HepG2 (cell line): ENCODE data around the gene CCDC154. TPM values are rescaled to one million over a fixed set of nuclear protein-coding genes. Genes with fewer than 3 reads are reported as not detected.

Experiments used
- AGO1 ChIP-seq: fragments of 200-400 bp; formaldehyde crosslinking; IDR thresholded peaks from 2 replicates; pipeline ENCODE4 v1.6.1; 2017; ENCODE audit warnings: mild to moderate bottlenecking, low read depth, low read length, moderate library complexity; ENCODE audit not compliant: poor library complexity, severe bottlenecking
- AKAP8 ChIP-seq: sonication (generic); formaldehyde crosslinking; IDR thresholded peaks from 2 replicates; pipeline ENCODE4 v1.5.1; 2020; ENCODE audit warnings: mild to moderate bottlenecking, missing genetic modification reagents
- DRAP1 ChIP-seq: IDR thresholded peaks from 2 replicates; pipeline ENCODE4 v1.6.1; 2016; ENCODE audit warnings: missing genetic modification reagents, missing compliant biosample characterization
- HOXA3 ChIP-seq: sonication (generic); formaldehyde crosslinking; IDR thresholded peaks from 2 replicates; pipeline ENCODE4 v1.5.0; 2020; ENCODE audit warnings: missing genetic modification reagents
- KLF9 ChIP-seq: IDR thresholded peaks from 2 replicates; pipeline ENCODE4 v1.6.1; 2016; ENCODE audit warnings: low read depth
- MAX ChIP-seq: IDR thresholded peaks from 2 replicates; pipeline ENCODE4 v1.6.1; 2012; ENCODE audit warnings: inconsistent platforms
- MEIS1 ChIP-seq: sonication (generic); formaldehyde crosslinking; IDR thresholded peaks from 2 replicates; pipeline ENCODE4 v1.9.0; 2021; ENCODE audit warnings: mild to moderate bottlenecking, missing genetic modification reagents, moderate library complexity, borderline replicate concordance
- NFATC3 ChIP-seq: sonication (generic); formaldehyde crosslinking; IDR thresholded peaks from 2 replicates; pipeline ENCODE4 v1.5.1; 2020; ENCODE audit warnings: mild to moderate bottlenecking, missing genetic modification reagents
- NFE2 ChIP-seq: sonication (generic); formaldehyde crosslinking; IDR thresholded peaks from 2 replicates; pipeline ENCODE4 v1.4.0; 2020; ENCODE audit warnings: missing genetic modification reagents
- NRL ChIP-seq: sonication (generic); formaldehyde crosslinking; IDR thresholded peaks from 2 replicates; pipeline ENCODE4 v1.5.0; 2020; ENCODE audit warnings: missing genetic modification reagents, mild to moderate bottlenecking, moderate library complexity, borderline replicate concordance
- SP5 ChIP-seq: IDR thresholded peaks from 2 replicates; pipeline ENCODE4 v1.6.1; 2016; ENCODE audit warnings: low read depth, borderline replicate concordance
- SRSF1 ChIP-seq: fragments of 200-400 bp; formaldehyde crosslinking; optimal IDR thresholded peaks from 2 replicates; pipeline ENCODE3; 2017; ENCODE audit warnings: mild to moderate bottlenecking, low read depth, low read length, moderate library complexity
- TBP ChIP-seq: sonication (generic); formaldehyde crosslinking; IDR thresholded peaks from 2 replicates; pipeline ENCODE4 v1.5.0; 2020; ENCODE audit warnings: missing genetic modification reagents
- TFAP4 ChIP-seq: sonication (generic); IDR thresholded peaks from 2 replicates; pipeline ENCODE4 v1.6.1; 2016; ENCODE audit warnings: low read depth, borderline replicate concordance
- ZBTB38 ChIP-seq: sonication (generic); formaldehyde crosslinking; IDR thresholded peaks from 2 replicates; pipeline ENCODE4 v1.5.1; 2020; ENCODE audit warnings: mild to moderate bottlenecking, missing genetic modification reagents
- ZBTB7A ChIP-seq: sonication (generic); formaldehyde crosslinking; IDR thresholded peaks from 2 replicates; pipeline ENCODE4 v1.8.0; 2022; ENCODE audit warnings: mild to moderate bottlenecking, missing genetic modification reagents
- ZFX ChIP-seq: sonication (generic); formaldehyde crosslinking; IDR thresholded peaks from 2 replicates; pipeline ENCODE4 v1.4.0; 2020; ENCODE audit warnings: mild to moderate bottlenecking, low read depth, missing genetic modification reagents, moderate library complexity
- ZNF280D ChIP-seq: sonication (generic); formaldehyde crosslinking; IDR thresholded peaks from 2 replicates; pipeline ENCODE4 v1.5.1; 2020; ENCODE audit warnings: mild to moderate bottlenecking, missing genetic modification reagents
- ZNF383 ChIP-seq: sonication (generic); formaldehyde crosslinking; IDR thresholded peaks from 2 replicates; pipeline ENCODE4 v1.4.0; 2020; ENCODE audit warnings: missing genetic modification reagents, mild to moderate bottlenecking, borderline replicate concordance
- ZNF432 ChIP-seq: sonication (generic); formaldehyde crosslinking; IDR thresholded peaks from 2 replicates; pipeline ENCODE4 v1.5.0; 2020; ENCODE audit warnings: missing genetic modification reagents, mild to moderate bottlenecking, borderline replicate concordance
- ZNF501 ChIP-seq: sonication (generic); formaldehyde crosslinking; IDR thresholded peaks from 2 replicates; pipeline ENCODE4 v1.5.1; 2020; ENCODE audit warnings: mild to moderate bottlenecking, moderate library complexity, missing genetic modification reagents
- ZNF576 ChIP-seq: sonication (generic); formaldehyde crosslinking; IDR thresholded peaks from 2 replicates; pipeline ENCODE4 v1.4.0; 2020; ENCODE audit warnings: mild to moderate bottlenecking, missing genetic modification reagents
- ZNF605 ChIP-seq: sonication (generic); formaldehyde crosslinking; IDR thresholded peaks from 2 replicates; pipeline ENCODE4 v1.8.0; 2022; ENCODE audit warnings: mild to moderate bottlenecking, missing genetic modification reagents
- ZSCAN5A ChIP-seq: sonication (generic); formaldehyde crosslinking; IDR thresholded peaks from 2 replicates; pipeline ENCODE4 v1.8.0; 2022; ENCODE audit warnings: mild to moderate bottlenecking, missing genetic modification reagents, borderline replicate concordance
- polyA plus RNA-seq, 8 experiments: library from polyadenylated mRNA; depleted of rRNA in 3 of 8; stranded (reverse) in 7 of 8; unstranded in 1 of 8; fragments of >200 nt; fragmentation: Illumina TruSeq in 4 of 8; extraction: Trizol in 4 of 8; gene quantifications; 2 replicates each; pipeline versions ENCODE4 v1.2.1 to v1.2.3, GENCODE V29; 2011 to 2016; ENCODE audit warnings: low read depth in 4 of 8, missing spikeins in 1 of 8, mixed read lengths in 1 of 8; ENCODE audit not compliant: insufficient read depth in 1 of 8
- total RNA-seq, 5 experiments: library from RNA; depleted of rRNA; stranded (reverse); fragments of >200 nt; fragmentation: Illumina TruSeq; extraction: Trizol; gene quantifications; 2 replicates each; pipeline ENCODE4 v1.2.3, GENCODE V29; 2016; ENCODE audit warnings: low read depth in 1 of 5

Gene CCDC154
- total and polyA plus RNA-seq, 2 of the 13 experiments (the other 11 are each of a cell fraction or from before 2014, with no cell fraction given) = 0.92 to 1.5 TPM

- TF ChIP-seq ZNF576 (CRISPR knock-in tag) (no peak), KLF9 (CRISPR knock-in tag) (no peak), NFATC3 (CRISPR knock-in tag) (no peak), SP5 (no peak), AKAP8 (CRISPR knock-in tag) (0 out of 2 replicates have a peak, but pooled peaks have one; percentile 7), ZFX (CRISPR knock-in tag) (peak; percentile 26; the same call in 1 of the 2 replicates), TFAP4 (no peak), ZBTB7A (CRISPR knock-in tag) (peak; percentile 50), NRL (CRISPR knock-in tag) (peak; percentile 68), ZNF383 (CRISPR knock-in tag) (no peak), ZNF280D (0 out of 2 replicates have a peak, but pooled peaks have one; percentile 58), ZSCAN5A (CRISPR knock-in tag) (no peak), ZNF432 (CRISPR knock-in tag) (no peak), ZNF501 (CRISPR knock-in tag) (peak; percentile 51; the same call in 1 of the 2 replicates), TBP (CRISPR knock-in tag) (no peak), MEIS1 (CRISPR knock-in tag) (no peak), NFE2 (CRISPR knock-in tag) (no peak), ZBTB38 (CRISPR knock-in tag) (peak; percentile 51), HOXA3 (CRISPR knock-in tag) (no peak; the same call in 1 of the 2 replicates), DRAP1 (no peak), SRSF1 (no peak), MAX (peak; percentile 40), ZNF605 (no peak; the same call in 1 of the 2 replicates), AGO1 (no peak)
Measured at GRCh38 chr16:1413684-1414531, 30.4 kb downstream of the CCDC154 start (continued).
